ENCODE data around the gene MYEOV. TPM values are rescaled to one million over a fixed set of nuclear protein-coding genes. Genes with fewer than 3 reads are reported as not detected.

The MYEOV gene
- total and polyA plus RNA-seq, 10 of the 15 experiments (the other 5 are each of a cell fraction or from before 2014, with no cell fraction given): 0.05 to 0.40 (median 0.26) TPM; not detected in 3

GRCh38 chr11:69286374-69287371, 7.3 kb upstream of the MYEOV start (continued):
- TF ChIP-seq RELB (IDR thresholded peaks at IDR 0.05; ENCODE audit: low read depth): no peak
- TF ChIP-seq POLR2AphosphoS2 (IDR thresholded peaks at IDR 0.05; ENCODE audit: low read depth, low read length): no peak
- no peak for TF ChIP-seq JUNB (IDR thresholded peaks at IDR 0.05)

GRCh38 chr11:69287968-69288882, 5.7 kb upstream of the MYEOV start:
- ATAC-seq (peak; percentile 48), DNase-seq (ENCODE audit: low read depth, low spot score) (no peak), FAIRE-seq (no peak)
- intact Hi-C loops (cut with micrococcal nuclease; ENCODE audit: unreplicated experiment): no loop called here
- ChIA-PET RAD21 (ENCODE audit: unreplicated experiment) (interaction anchor here (1.1 to 1.6 kb wide), 3 partner anchors 11 to 156 kb away, joined by 4 to 7 read pairs (median 4); no protein-coding TSS in a partner anchor), POLR2A (interaction anchor here (1.1 kb wide), 1 partner anchor 306 kb away, joined by 3 read pairs; no protein-coding TSS in a partner anchor), CTCF (interaction anchor here (1.3 kb wide), 1 partner anchor 29 kb away, joined by 4 read pairs; no protein-coding TSS in a partner anchor), SMC1A (ENCODE audit: uncharacterized antibody, unreplicated experiment) (interaction anchor here (1.0 to 4.1 kb wide), 3 partner anchors 8 to 133 kb away, joined by 3 to 18 read pairs (median 5); partner anchors contain the start of gene SMIM38)
- no peaks in the 10 kb centered on the region for H4K20me1 ChIP-seq (ENCODE audit: control insufficient read depth, insufficient read depth)
- no peak overlapping the region for H3K27ac ChIP-seq (ENCODE audit: control insufficient read depth, insufficient read depth)
- WGBS (ENCODE audit: insufficient coverage, insufficient replicate concordance, low lambda C conversion rate, missing lambda C conversion rate): 38% methylated on average over 20 of the region's 20 CpGs
- BruUV-seq (replicated peaks): no TSS peak
- H2AFZ ChIP-seq (ENCODE audit: control insufficient read depth, low read depth, low read length): no peak overlapping the region
- no peaks in the 10 kb centered on the region for H3K36me3 ChIP-seq (ENCODE audit: control insufficient read depth in 2 of 2, insufficient read depth in 2 of 2, low read length in 1 of 2)
- no peaks in the 10 kb centered on the region; the same call in 2 of the 3 replicates for H3K9me3 ChIP-seq (replicated peaks; ENCODE audit: control insufficient read depth, insufficient read depth, low read length)
- no peaks in the 10 kb centered on the region; a peak in 1 of 4 replicates for H3K27me3 ChIP-seq (replicated peaks in 1 of 2; ENCODE audit: control insufficient read depth in 2 of 2, insufficient read depth in 2 of 2, low read length in 1 of 2)
- no peak overlapping the region for H3K9ac ChIP-seq (ENCODE audit: control insufficient read depth, insufficient read depth, low read length)
- no peak overlapping the region for H3K4me2 ChIP-seq (ENCODE audit: control insufficient read depth, insufficient read depth)
- no peaks in the 10 kb centered on the region for H3K4me1 ChIP-seq (ENCODE audit: control insufficient read depth, insufficient read depth, low read length)
- in situ Hi-C loops (cut with MboI): no loop called here
- no peaks in the 10 kb centered on the region for H3K79me2 ChIP-seq (ENCODE audit: control insufficient read depth, insufficient read depth, low read length)
- H3K4me3 ChIP-seq: no peak overlapping the region
- TF ChIP-seq, protein P1, sequence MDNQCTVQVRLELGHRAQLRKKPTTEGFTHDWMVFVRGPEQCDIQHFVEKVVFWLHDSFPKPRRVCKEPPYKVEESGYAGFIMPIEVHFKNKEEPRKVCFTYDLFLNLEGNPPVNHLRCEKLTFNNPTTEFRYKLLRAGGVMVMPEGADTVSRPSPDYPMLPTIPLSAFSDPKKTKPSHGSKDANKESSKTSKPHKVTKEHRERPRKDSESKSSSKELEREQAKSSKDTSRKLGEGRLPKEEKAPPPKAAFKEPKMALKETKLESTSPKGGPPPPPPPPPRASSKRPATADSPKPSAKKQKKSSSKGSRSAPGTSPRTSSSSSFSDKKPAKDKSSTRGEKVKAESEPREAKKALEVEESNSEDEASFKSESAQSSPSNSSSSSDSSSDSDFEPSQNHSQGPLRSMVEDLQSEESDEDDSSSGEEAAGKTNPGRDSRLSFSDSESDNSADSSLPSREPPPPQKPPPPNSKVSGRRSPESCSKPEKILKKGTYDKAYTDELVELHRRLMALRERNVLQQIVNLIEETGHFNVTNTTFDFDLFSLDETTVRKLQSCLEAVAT (IDR thresholded peaks at IDR 0.05): peak; percentile 85
- no peak for TF ChIP-seq EGR1 (IDR thresholded peaks at IDR 0.05; ENCODE audit: borderline replicate concordance in 1 of 2, low read depth in 2 of 2, low read length in 2 of 2)
- no peak for TF ChIP-seq CHD1 (IDR thresholded peaks at IDR 0.05; ENCODE audit: low read depth, low read length)
- TF ChIP-seq RUNX3 (IDR thresholded peaks at IDR 0.05; ENCODE audit: low read length): no peak
- no peak for TF ChIP-seq SUZ12 (IDR thresholded peaks at IDR 0.05; ENCODE audit: unreplicated experiment)
- TF ChIP-seq ATF2 (IDR thresholded peaks at IDR 0.05; ENCODE audit: low read length): no peak
- no peak for TF ChIP-seq NBN (IDR thresholded peaks at IDR 0.05)
